Kidney (tissue), 14 donors: ENCODE measurements around the gene SCFD2. TPM values are rescaled to one million over a fixed set of nuclear protein-coding genes. Genes with fewer than 3 reads are reported as not detected.

Source experiments
- DNase-seq, 5 donors: peaks; one replicate each; pipeline ENCODE4 v3.0.0-alpha.2; 2013 to 2020
- FAIRE-seq: peaks from 2 replicates; lab custom pipeline; 2012; peaks lifted over from hg19 to GRCh38; lab: Jason Lieb, UNC
- H3K27ac ChIP-seq, 2 donors: one replicate each; pipeline ENCODE4 v1.7.0; 2013; ENCODE audit warnings: low read depth in 2 of 2, low read length in 2 of 2, inconsistent platforms in 1 of 2
- H3K27me3 ChIP-seq: one replicate; pipeline ENCODE4 v1.7.1; 2013; ENCODE audit warnings: low read length, inconsistent platforms; ENCODE audit not compliant: control insufficient read depth, insufficient read depth
- H3K36me3 ChIP-seq, 3 donors: one replicate each; pipeline versions ENCODE4 v1.7.0 to v1.7.1; 2013; ENCODE audit warnings: low read length in 3 of 3, control low read depth in 1 of 3, inconsistent platforms in 1 of 3; ENCODE audit not compliant: insufficient read depth in 3 of 3, control insufficient read depth in 2 of 3
- H3K4me1 ChIP-seq, 3 donors: one replicate each; pipeline versions ENCODE4 v1.7.0 to v1.7.1; 2013; ENCODE audit warnings: low read length in 3 of 3, inconsistent platforms in 1 of 3, low read depth in 1 of 3; ENCODE audit not compliant: control insufficient read depth in 2 of 3, insufficient read depth in 2 of 3
- H3K4me3 ChIP-seq, 3 donors: one replicate each; pipeline versions ENCODE4 v1.7.0 to v1.8.1; 2013; ENCODE audit warnings: low read length in 3 of 3, control low read depth in 1 of 3, inconsistent platforms in 1 of 3
- H3K9ac ChIP-seq, 3 donors: one replicate each; pipeline versions ENCODE4 v1.7.0 to v1.7.1; 2013; ENCODE audit warnings: low read length in 3 of 3, control low read depth in 1 of 3, inconsistent platforms in 1 of 3
- H3K9me3 ChIP-seq, 3 donors: one replicate each; pipeline versions ENCODE4 v1.7.0 to v1.7.1; 2013; ENCODE audit warnings: low read length in 3 of 3, control low read depth in 1 of 3, inconsistent platforms in 1 of 3; ENCODE audit not compliant: control insufficient read depth in 2 of 3, insufficient read depth in 1 of 3
- CTCF ChIP-seq: IDR thresholded peaks from 3 replicates; pipeline ENCODE4 v1.5.1; 2012; ENCODE audit warnings: mild to moderate bottlenecking, moderate library complexity, borderline replicate concordance; ENCODE audit not compliant: insufficient read depth; ENCODE audit errors: extremely low read depth
- intact Hi-C: fragments of 100-400 bp; cut with DNase I; formaldehyde crosslinking; loops from one replicate; pipeline ENCODE4 v1.11.1; 2022
- polyA plus RNA-seq: library from polyadenylated mRNA; stranded (reverse); fragments of 350-450 nt; fragmentation: Illumina TruSeq; extraction: RNeasy Lipid Tissue Mini Kit (QIAGEN cat#74804); gene quantifications from one replicate; pipeline ENCODE4 v1.2.3, GENCODE V29; 2014; ENCODE audit warnings: low read depth, low replicate concordance; ENCODE audit not compliant: insufficient read depth
- total RNA-seq: library from RNA; stranded (reverse); fragmentation: NEBNext Ultra II Directional; extraction: Animal tissue kit (Norgen Biotek cat#: 25700); gene quantifications from one replicate; pipeline ENCODE4 v1.2.1, GENCODE V29; 2021
- donor health status: control.
- donor health status: control.
- donor health status: control.
- donor health status: control.
- donor health status: control.
- donor health status: DM: yes; HTN: yes; CAD: no.
- donor health status: Normal renal cell carcinoma (clear cell type).

SCFD2 gene
- total and polyA plus RNA-seq, 2 donors from 2014 or later, result 6.1 to 20.8 TPM

- DNase-seq (peak in 1 of 5 donors; percentile 61), FAIRE-seq (no peak)
- peaks cover 0 to 19% (median 15%) of the 10 kb centered on the region in 3 donors for H3K4me1 ChIP-seq
- H3K9me3 ChIP-seq, result no peaks in the 10 kb centered on the region
- no peak for TF ChIP-seq CTCF
- peak overlapping the region in 1 of 2 donors; percentile 26 for H3K27ac ChIP-seq
- H3K9ac ChIP-seq, result no peak overlapping the region
- H3K36me3 ChIP-seq, result no peaks in the 10 kb centered on the region
- H3K4me3 ChIP-seq, result no peak overlapping the region
- no peaks in the 10 kb centered on the region for H3K27me3 ChIP-seq
- intact Hi-C loops, result no loop called here
These were observed 368.8 kb downstream of the SCFD2 start for GRCh38 chr4:52997132-52997416.

- Histone ChIP-seq H3K9me3 (no peaks in the 10 kb centered on the region), H3K4me3 (no peak overlapping the region), H3K36me3 (no peaks in the 10 kb centered on the region), H3K27ac (peak overlapping the region in 1 of 2 donors; percentile 1), H3K4me1 (peaks cover 0 to 19% (median 15%) of the 10 kb centered on the region in 3 donors), H3K27me3 (no peaks in the 10 kb centered on the region), H3K9ac (no peak overlapping the region)
- no peak for FAIRE-seq
- DNase-seq, result peak in 4 of 5 donors; percentile 52 to 89 (median 84)
- no peak for TF ChIP-seq CTCF
- intact Hi-C loops, result no loop called here
These were observed 369.4 kb downstream of the SCFD2 start for GRCh38 chr4:52996261-52997131.

- peak overlapping the region in 1 of 2 donors; percentile 1 for H3K27ac ChIP-seq
- no peak overlapping the region for H3K9ac ChIP-seq
- DNase-seq (no peak), FAIRE-seq (no peak)
- no peak overlapping the region for H3K4me3 ChIP-seq
- H3K36me3 ChIP-seq, result no peaks in the 10 kb centered on the region
- H3K27me3 ChIP-seq, result no peaks in the 10 kb centered on the region
- peaks cover 0 to 19% (median 15%) of the 10 kb centered on the region in 3 donors for H3K4me1 ChIP-seq
- no peak for TF ChIP-seq CTCF
- no peaks in the 10 kb centered on the region for H3K9me3 ChIP-seq
- intact Hi-C loops, result no loop called here
These were observed 370.4 kb downstream of the SCFD2 start for GRCh38 chr4:52995360-52996030.
